GM12872 (cell line): ENCODE measurements around the gene FBLN1.

Source experiments
- CTCF ChIP-seq: IDR thresholded peaks from 3 replicates; pipeline ENCODE4 v1.5.1; 2011; ENCODE audit warnings: low read depth, mild to moderate bottlenecking, low read length, moderate library complexity; ENCODE audit not compliant: insufficient read depth

The FBLN1 gene

GRCh38 chr22:45587638-45588505 is 85.2 kb downstream of the FBLN1 start:
- no peak for TF ChIP-seq CTCF

- TF ChIP-seq CTCF, result no peak
These were observed 86.9 kb downstream of the FBLN1 start for GRCh38 chr22:45589556-45589955.

GRCh38 chr22:45590262-45590661 is 87.6 kb downstream of the FBLN1 start:
- TF ChIP-seq CTCF, result no peak

- TF ChIP-seq CTCF, result no peak
These were observed 91.6 kb downstream of the FBLN1 start for GRCh38 chr22:45594123-45594941.

GRCh38 chr22:45597460-45598192 is 94.9 kb downstream of the FBLN1 start:
- TF ChIP-seq CTCF, result no peak

GRCh38 chr22:45598596-45599217 is 96.0 kb downstream of the FBLN1 start:
- TF ChIP-seq CTCF, result no peak
